OCI-LY3 (cell line): ENCODE results near the gene CAMTA1.

ENCODE experiments used
- H2AFZ ChIP-seq: fragments of 200-600, 300-600 bp; shearing (Covaris generic); 2 replicates; pipeline ENCODE4 v1.6.0; 2014; ENCODE audit warnings: antibody characterized with exemption, low read depth, low read length
- H3K27ac ChIP-seq: fragments of 200-600, 300-600 bp; sonication (generic); 2 replicates; pipeline ENCODE4 v1.5.1; 2014; ENCODE audit warnings: mild to moderate bottlenecking, low read length, moderate library complexity, mixed read lengths
- H3K27me3 ChIP-seq: fragments of 200-600, 300-600 bp; sonication (generic); 2 replicates; pipeline ENCODE4 v1.6.1; 2014; ENCODE audit warnings: low read depth, low read length, mixed read lengths
- H3K36me3 ChIP-seq: fragments of 200-600, 300-600 bp; sonication (generic); replicated peaks from 2 replicates; pipeline ENCODE3; 2014; ENCODE audit warnings: low read depth, low read length, mixed read lengths
- H3K4me1 ChIP-seq: fragments of 300-600, 200-600 bp; sonication (generic); 2 replicates; pipeline ENCODE4 v1.6.1; 2014; ENCODE audit warnings: low read length, mixed read lengths
- H3K4me2 ChIP-seq: fragments of 200-600, 300-600 bp; sonication (generic); 2 replicates; pipeline ENCODE4 v1.6.1; 2014; ENCODE audit warnings: low read length, mixed read lengths
- H3K4me3 ChIP-seq: fragments of 300-600, 200-600 bp; sonication (generic); 2 replicates; pipeline ENCODE4 v1.5.1; 2014; ENCODE audit warnings: antibody characterized with exemption, mild to moderate bottlenecking, low read length, moderate library complexity
- H3K79me2 ChIP-seq: fragments of 300-600, 200-600 bp; shearing (Covaris generic); 2 replicates; pipeline ENCODE4 v1.6.1; 2014; ENCODE audit warnings: mild to moderate bottlenecking, low read length, mixed read lengths
- H3K9ac ChIP-seq: fragments of 300-600, 200-600 bp; shearing (Covaris generic); 2 replicates; pipeline ENCODE4 v1.6.0; 2014; ENCODE audit warnings: mild to moderate bottlenecking, low read length, moderate library complexity
- H3K9me3 ChIP-seq: fragments of 200-600, 300-600 bp; shearing (Covaris generic); 2 replicates; pipeline ENCODE4 v1.6.1; 2014; ENCODE audit warnings: low read length, mixed read lengths; ENCODE audit not compliant: insufficient read depth
- H4K20me1 ChIP-seq: fragments of 200-600, 300-600 bp; sonication (generic); 2 replicates; pipeline ENCODE4 v1.6.1; 2016; ENCODE audit warnings: low read length, mixed read lengths; ENCODE audit not compliant: insufficient read depth
- EZH2phosphoT487 ChIP-seq: fragments of 200-600 bp; shearing (Covaris generic); IDR thresholded peaks from 2 replicates; pipeline ENCODE4 v1.6.1; 2018; ENCODE audit warnings: antibody characterized with exemption, mixed run types, low read depth
- TF ChIP-seq, protein P1 (sequence below): fragments of 200-600, 300-600 bp; sonication (generic); IDR thresholded peaks from 2 replicates; pipeline ENCODE4 v1.5.1; 2014; ENCODE audit warnings: antibody characterized with exemption, low read length, low read depth

The CAMTA1 gene

DNA sequence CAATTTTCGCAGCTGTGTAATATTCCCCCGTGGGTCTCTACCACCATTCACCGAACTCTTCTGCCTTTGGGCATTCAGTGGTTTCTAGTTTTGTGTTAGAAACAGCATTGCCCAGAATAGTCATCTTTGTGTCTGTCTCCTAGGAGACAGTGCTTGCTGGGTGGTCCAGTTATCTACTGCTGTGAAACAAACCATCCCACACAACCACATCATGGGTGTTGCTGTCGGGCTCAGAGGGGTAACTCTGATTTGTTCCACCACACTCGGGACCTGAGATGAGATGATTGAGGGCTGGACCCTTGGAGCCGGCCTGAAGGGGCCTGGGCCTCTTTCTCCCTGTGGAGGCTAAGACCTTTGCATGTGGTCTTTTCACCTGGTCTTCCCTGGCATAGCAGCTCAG is 558.6 kb downstream of the CAMTA1 start:
- Histone ChIP-seq H3K9ac (no peak overlapping the region), H3K9me3 (no peaks in the 10 kb centered on the region), H3K36me3 (no peaks in the 10 kb centered on the region), H3K4me3 (no peak overlapping the region), H3K27ac (no peak overlapping the region), H3K4me1 (no peaks in the 10 kb centered on the region), H3K4me2 (no peak overlapping the region), H2AFZ (no peak overlapping the region), H3K79me2 (no peaks in the 10 kb centered on the region), H4K20me1 (no peaks in the 10 kb centered on the region), H3K27me3 (no peaks in the 10 kb centered on the region)
- TF ChIP-seq EZH2phosphoT487, result no peak
- TF ChIP-seq, protein P1, sequence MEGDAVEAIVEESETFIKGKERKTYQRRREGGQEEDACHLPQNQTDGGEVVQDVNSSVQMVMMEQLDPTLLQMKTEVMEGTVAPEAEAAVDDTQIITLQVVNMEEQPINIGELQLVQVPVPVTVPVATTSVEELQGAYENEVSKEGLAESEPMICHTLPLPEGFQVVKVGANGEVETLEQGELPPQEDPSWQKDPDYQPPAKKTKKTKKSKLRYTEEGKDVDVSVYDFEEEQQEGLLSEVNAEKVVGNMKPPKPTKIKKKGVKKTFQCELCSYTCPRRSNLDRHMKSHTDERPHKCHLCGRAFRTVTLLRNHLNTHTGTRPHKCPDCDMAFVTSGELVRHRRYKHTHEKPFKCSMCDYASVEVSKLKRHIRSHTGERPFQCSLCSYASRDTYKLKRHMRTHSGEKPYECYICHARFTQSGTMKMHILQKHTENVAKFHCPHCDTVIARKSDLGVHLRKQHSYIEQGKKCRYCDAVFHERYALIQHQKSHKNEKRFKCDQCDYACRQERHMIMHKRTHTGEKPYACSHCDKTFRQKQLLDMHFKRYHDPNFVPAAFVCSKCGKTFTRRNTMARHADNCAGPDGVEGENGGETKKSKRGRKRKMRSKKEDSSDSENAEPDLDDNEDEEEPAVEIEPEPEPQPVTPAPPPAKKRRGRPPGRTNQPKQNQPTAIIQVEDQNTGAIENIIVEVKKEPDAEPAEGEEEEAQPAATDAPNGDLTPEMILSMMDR, result no peak

DNA sequence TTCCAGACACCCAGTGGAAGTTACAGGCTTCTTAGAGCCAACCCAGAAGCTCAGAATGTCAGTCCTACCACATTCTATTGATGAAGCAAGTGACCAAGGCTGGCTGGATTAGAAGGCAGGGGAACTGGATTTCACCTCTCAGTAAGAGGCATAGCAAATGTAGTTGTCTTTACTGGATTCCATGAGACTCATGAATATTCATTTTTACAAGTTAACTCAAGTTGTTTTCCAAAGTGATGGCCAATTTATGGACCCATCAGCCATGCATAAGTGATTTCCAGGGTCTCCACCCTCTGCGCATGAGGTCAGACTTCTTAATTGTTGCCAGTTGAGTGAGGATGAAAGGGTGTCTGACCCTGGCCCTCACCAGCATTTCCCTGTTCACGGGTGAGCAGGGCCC is 559.0 kb downstream of the CAMTA1 start:
- Histone ChIP-seq H4K20me1 (no peaks in the 10 kb centered on the region), H3K9ac (no peak overlapping the region), H3K27ac (no peak overlapping the region), H3K4me1 (no peaks in the 10 kb centered on the region), H3K4me3 (no peak overlapping the region), H3K4me2 (no peak overlapping the region), H3K79me2 (no peaks in the 10 kb centered on the region), H3K9me3 (no peaks in the 10 kb centered on the region), H3K36me3 (no peaks in the 10 kb centered on the region), H2AFZ (no peak overlapping the region), H3K27me3 (no peaks in the 10 kb centered on the region)
- TF ChIP-seq, protein P1, result no peak
- TF ChIP-seq EZH2phosphoT487, result no peak

DNA sequence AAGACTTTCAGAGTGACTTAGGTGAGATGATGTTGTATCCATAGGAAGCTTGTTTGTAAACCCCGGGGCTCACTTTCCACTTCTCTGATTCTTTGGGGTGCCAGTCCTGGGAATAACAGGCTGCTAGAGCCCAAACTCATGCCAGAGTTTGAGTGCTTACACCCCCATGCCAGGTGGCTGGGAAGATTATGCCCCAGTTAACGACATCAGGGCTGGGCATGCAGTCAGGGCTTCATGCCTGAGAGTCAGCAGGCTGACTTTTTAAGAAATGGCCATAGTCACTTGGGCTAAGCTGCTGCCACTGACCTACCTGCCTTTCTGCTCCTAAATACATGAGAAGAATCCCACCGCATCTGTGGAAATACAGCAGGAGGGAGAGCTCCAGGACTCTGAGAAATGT is 560.3 kb downstream of the CAMTA1 start:
- no peaks in the 10 kb centered on the region for H3K79me2 ChIP-seq
- no peaks in the 10 kb centered on the region for H3K36me3 ChIP-seq
- H3K27me3 ChIP-seq, result no peaks in the 10 kb centered on the region
- no peaks in the 10 kb centered on the region for H4K20me1 ChIP-seq
- H3K9ac ChIP-seq, result no peak overlapping the region
- no peaks in the 10 kb centered on the region for H3K9me3 ChIP-seq
- H3K4me3 ChIP-seq, result no peak overlapping the region
- H2AFZ ChIP-seq, result no peak overlapping the region
- no peak overlapping the region for H3K4me2 ChIP-seq
- H3K4me1 ChIP-seq, result no peaks in the 10 kb centered on the region
- no peak for TF ChIP-seq EZH2phosphoT487
- TF ChIP-seq, protein P1, result no peak
- no peak overlapping the region for H3K27ac ChIP-seq

DNA sequence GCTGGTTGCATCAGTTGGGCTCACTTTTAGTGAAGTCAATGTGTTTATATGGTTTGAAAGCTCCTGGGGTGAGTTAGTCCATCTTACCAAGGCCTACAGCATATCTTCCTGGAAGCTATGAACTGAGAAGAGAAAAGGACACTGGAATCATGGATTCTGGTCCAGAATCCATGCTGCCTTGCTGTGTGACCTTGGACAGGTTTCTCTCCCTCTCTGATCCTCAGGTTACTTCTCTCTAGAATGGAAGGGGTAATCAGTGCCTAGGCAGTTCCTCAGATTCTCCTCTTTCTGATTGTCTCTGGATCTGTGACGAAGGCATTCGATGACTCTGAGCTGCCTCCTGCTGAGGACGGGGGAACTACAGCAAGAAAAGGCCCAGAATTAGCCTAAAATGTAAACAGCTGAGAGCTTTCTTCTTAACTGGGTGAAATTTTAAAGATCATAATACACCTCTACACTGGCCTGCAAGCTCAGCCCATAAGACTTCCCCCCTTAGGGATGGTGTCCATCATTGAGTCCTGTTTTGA is 560.9 kb downstream of the CAMTA1 start:
- no peak overlapping the region for H2AFZ ChIP-seq
- H3K4me1 ChIP-seq, result no peaks in the 10 kb centered on the region
- H3K4me2 ChIP-seq, result no peak overlapping the region
- H3K36me3 ChIP-seq, result no peaks in the 10 kb centered on the region
- H3K79me2 ChIP-seq, result no peaks in the 10 kb centered on the region
- no peak overlapping the region for H3K27ac ChIP-seq
- H4K20me1 ChIP-seq, result no peaks in the 10 kb centered on the region
- H3K4me3 ChIP-seq, result no peak overlapping the region
- H3K9ac ChIP-seq, result no peak overlapping the region
- no peaks in the 10 kb centered on the region for H3K27me3 ChIP-seq
- no peaks in the 10 kb centered on the region for H3K9me3 ChIP-seq
- TF ChIP-seq EZH2phosphoT487, result no peak
- TF ChIP-seq, protein P1, result no peak
